CD4-positive, alpha-beta T cell treated with Interleukin-21 for 1 hour (primary cell): ENCODE results near the gene PAK1.
"Not testable (repeated sequence)": the region's sequence is repeated elsewhere in the genome, so short reads cannot be mapped to it uniquely, and the experiment has no call there.

ENCODE experiments used
- DNase-seq: peaks from one replicate; pipeline ENCODE4 v3.0.0-alpha.2; 2020

Gene PAK1

DNA sequence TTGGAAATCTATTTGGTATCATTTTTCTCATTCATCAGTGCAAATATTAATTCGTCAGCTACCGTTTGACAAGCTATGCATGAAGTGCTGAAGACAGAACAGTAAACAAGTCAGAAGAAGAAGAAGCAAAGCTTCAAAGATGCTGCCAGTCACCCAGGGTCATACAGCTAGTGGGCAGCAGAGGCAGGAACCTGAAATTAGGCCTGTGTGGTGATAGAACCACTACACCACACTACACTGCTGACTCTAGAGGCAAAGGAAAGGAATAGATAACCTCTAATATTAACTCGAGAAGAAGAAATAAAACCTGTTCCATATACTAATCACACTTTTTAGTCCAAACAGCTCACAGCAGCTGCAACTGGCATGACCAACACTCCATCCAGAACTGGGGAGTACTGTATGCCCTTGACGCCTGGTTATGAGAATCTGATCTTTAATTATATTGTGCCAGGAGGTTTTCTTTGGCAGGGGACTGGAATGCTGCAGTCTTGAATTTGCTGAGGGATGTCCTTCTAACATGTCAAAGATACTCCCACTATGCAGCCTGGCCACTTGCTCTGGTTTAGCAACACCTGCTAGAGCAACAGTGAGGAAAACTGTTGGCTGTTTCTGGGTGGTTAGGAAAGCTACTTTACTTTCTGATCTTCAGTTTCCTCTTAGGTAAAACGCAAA lies 73.0 kb downstream of the PAK1 start:
- no peak for DNase-seq

DNA sequence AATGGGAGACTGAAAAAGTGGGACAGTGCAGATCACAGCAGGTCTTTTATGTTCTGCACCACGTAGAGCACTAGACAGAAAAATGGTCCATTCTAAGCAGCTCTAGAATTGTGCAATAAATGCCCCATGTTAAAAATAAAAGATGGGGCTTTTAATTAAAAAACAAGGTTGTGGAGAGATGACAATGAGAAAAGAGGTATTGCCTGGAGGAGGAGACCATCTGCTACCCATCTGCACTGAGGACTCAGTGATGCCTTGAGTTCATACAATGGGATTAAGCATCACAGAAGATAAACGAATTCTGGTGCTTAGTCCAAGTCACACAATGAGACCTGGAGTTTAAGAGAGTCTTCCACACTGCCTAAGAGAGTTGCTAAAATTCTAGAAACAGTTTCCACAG lies 73.6 kb downstream of the PAK1 start:
- no peak for DNase-seq

DNA sequence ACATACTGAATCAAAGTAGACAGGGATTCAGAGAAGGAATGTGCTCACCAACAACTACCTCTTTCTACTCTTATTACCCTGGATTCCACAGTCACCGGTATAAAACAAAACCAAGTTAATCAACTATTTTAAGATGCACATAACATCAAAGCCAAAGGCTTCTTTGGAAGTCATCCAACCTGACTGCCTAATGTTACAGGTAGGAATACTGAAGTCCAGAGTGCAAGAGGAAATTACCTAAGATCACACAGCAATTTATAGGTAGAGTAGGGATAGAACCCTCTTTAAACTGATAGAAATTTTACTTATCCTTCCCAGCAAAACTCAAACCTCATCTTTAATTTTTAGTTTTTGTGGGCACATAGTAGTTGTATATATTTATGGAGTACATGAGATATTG lies 76.3 kb downstream of the PAK1 start:
- DNase-seq, result no peak

DNA sequence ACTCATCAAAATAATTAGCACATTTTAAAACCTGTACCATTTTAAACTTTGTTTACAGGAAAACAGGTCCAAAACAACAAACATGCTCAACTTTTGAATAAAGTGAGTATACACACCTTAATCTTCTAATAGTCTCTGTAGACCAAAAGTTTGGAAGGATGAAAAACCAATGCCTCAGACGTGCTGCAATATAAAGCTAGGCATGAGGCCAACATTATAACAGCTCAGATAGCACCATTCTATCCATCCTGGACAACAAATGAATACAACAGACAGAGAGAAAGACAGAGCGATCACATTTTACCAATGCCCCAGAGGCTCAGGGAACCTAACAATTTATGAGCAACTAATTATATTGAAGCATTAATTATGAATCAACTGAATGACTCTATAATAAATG lies 77.0 kb downstream of the PAK1 start:
- DNase-seq, result no peak

DNA sequence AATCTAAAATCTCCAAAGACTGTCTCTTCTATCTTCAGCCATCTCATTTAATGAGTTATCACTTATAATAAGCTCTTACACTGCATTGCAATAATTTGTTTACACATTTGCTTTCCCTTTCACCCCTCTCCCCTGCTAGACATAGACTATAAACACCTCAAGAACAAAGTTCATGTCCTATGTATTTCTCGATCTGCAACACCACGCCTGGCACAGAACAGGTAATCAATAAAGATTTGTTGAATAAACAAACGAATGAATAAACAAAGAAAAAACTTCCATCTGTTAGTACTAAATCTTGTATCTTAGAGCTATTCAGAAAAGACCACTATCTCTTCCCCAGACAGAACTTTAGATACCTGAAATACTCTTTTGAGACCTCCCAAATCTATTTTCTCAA lies 77.6 kb downstream of the PAK1 start:
- no peak for DNase-seq

- no peak for DNase-seq
These were observed 78.3 kb downstream of the PAK1 start for GRCh38 chr11:77395460-77396173.

- DNase-seq, result no peak
These were observed 81.1 kb downstream of the PAK1 start for GRCh38 chr11:77392842-77393241.

DNA sequence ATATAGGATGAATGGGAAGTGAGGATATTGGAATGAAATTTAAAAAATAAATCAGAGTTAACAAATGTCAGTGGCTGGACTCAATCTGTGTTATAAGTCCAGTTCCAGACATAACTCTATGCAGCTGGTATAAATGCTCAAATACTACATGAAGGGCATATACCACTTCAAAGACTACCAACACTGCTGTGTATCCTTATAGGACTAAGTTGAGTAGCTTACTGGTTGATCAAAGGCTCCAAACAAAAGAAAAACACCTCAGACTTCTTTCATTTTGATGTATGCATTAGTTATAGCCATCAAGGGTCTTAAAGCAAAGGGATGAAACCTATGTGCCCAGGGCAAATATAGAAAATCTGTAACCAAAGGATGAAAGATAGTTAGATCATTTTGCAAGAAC lies 86.2 kb downstream of the PAK1 start:
- no peak for DNase-seq

DNA sequence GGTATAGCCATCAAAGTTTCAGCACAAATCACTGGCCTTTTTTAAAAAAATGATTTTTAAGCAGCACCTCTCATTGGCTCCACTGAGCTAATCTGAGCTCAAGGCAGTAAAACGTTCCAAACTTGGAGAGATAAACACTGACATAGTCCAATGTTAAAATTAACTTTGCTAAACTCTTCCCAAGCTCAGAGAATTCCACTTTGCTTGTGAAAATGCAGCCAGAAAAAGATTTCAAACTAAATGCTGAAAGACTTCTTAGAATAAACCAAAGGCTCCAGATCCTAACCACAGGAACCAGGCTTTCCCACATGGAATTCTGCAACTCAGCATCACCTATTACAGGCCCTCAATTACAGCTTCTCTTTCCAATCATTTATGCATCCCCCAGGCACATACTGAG lies 87.7 kb downstream of the PAK1 start:
- no peak for DNase-seq

DNA sequence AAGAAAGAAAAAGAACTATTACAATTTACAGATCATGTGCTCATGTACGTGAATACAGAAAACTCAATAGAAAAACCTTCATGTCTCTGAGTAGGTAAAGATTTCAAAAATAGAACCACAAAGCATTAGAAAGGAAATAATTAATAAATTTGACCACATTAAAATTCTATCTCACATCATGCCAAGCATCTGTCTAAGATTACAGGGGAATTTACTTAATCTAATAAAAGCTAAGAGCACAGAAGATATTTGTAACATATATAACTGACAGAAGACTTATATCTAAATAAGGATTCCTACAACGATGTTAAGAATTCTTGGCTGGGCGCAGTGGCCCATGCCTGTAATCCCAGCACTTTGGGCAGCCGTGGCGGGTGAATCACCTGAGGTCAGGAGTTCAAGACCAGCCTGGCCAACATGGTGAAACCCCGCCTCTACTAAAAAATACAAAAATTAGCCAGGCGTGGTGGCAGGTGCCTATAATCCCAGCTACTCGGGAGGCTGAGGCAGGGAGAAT lies 88.6 kb downstream of the PAK1 start:
- not testable (repeated sequence) for DNase-seq

DNA sequence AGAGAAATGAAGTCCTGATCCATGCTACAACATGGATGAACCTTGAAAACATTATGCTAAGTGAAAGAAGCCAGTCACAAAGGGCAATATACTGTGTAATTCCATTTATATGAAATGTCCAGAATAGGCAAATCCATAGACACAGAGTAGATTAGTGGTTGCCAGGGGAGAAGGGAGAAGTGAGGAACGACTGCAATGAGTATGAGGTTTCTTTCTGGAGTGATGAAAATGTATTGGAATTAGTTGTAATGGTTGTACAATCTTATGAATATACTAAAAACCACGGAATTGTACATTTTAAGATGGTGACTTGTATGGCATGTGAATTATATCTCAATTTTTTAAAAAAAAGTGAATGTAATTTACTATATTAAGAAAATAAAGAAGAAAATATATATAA lies 89.3 kb downstream of the PAK1 start:
- no peak for DNase-seq

GRCh38 chr11:77383349-77383748 lies 90.5 kb downstream of the PAK1 start:
- DNase-seq, result not testable (repeated sequence)

DNA sequence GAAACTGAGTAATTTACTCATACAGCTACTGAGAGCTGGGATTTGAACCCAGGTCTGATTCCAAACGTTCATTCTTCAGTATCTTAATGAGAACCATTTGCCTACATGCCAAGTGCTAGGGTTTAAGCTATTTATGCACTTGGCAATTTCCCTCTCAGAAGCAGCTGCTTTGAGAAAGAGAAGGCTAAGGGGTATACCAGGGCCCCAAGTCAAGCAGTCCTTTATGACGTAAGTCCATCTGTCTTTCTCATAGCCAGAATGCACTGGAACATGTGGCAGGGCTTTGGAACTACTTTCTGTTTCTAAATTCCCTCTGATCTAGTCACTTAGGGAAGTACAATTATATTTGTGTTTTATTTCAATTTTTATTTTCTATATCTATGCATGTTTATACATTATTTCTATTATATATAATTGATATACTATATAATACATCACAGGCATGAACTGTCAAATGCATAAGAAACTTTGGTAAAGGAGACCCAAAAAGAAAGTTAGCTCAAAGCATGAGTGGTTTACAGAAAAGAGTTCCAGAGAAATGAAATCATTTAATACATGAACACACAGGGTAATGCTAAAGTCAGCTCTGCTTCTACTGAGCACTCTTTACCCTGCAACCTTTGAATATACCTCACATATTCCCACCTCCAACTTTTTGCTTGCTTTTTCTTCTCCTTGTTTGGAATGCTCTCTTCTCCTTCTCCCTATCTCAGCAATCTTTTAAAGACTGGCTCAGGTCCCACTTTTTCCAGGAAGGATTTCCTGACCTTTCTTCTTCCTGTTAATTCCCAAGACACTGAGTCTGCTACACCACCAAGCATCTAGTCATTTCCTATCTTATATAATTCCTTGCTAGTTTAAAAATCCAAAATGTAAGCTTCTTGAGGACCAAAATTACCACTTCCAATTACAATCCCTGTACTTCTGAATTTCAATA lies 91.9 kb downstream of the PAK1 start:
- no peak for DNase-seq

GRCh38 chr11:77379934-77380333 lies 94.0 kb downstream of the PAK1 start:
- DNase-seq, result no peak

GRCh38 chr11:77379253-77379652 lies 94.6 kb downstream of the PAK1 start:
- no peak for DNase-seq

DNA sequence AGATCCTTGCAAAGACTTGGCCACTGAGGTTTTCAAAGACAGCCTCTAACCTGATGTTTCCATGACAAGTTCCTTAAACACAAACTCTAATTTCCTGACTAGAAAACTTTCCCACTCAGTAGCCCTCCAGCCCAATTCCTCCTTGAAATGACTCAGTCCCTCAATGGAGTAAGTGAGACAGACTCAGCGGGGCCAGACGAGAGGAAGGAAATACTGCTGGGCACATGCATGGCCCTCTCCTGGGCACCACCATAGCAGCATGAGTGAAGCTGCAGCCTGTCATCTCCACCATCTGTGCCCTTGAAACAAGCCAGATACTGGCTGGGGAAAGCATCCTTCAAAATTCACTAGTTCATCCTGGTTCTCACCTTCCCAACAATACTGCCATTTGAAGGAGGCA lies 96.2 kb downstream of the PAK1 start:
- DNase-seq, result no peak

GRCh38 chr11:77375107-77375506 lies 98.8 kb downstream of the PAK1 start:
- no peak for DNase-seq

- DNase-seq, result no peak
These were observed 99.3 kb downstream of the PAK1 start for GRCh38 chr11:77374611-77375031.

DNA sequence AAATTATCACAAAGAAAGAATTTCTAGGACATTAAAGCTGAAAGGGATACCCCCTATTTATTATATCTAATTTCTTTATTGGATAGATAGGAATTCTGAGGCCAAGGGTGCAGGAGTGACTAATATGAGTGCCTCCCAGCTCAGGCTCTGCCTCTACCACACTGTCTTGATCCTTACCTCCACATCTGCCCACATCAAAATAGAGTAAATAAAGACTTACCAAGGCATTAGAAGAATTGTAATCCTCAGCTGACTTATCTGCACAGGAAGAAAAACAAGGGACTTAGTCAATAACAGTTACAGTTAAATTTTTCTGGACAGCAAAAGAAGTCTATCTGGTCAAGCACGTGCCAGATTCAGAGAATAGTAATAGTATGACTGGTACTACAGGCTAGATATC lies 99.8 kb downstream of the PAK1 start:
- no peak for DNase-seq

DNA sequence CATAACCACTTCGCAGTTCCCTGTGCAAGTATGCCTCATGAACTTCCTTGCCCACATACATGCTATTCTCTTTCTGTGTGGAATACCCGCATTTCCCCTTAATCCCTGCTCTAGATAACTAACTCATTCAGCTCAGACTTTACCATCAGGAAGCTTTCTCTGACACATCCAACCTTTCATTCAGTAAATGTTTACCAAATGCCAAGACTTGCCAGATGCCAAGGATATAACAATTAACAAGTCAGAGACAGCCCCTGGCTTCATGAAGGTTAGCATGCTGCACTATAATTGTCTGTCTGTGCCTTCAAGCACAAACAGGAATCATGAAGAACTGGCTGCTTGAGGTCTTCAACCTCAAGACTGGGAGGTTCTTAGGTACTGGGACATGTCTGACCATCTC lies 101.2 kb downstream of the PAK1 start:
- no peak for DNase-seq

DNA sequence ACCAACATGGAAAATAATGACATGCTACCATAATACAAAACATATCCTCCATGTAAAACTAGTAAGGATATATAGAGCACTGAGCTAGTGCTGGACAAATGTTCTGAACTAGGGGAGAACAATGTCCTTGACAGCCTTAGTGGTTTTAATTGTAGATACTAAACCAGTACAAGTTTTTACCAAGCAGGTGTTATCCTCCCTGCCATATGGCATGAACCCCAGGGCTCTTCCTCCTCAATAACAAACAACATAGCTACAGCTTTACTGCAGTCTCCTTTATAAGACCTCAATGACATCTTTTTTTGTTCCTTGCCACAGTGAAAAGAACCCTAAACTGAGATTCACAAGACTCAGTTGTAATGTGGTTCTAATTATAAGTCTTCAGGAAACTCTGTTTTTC lies 102.2 kb downstream of the PAK1 start:
- no peak for DNase-seq

GRCh38 chr11:77370217-77370616 lies 103.7 kb downstream of the PAK1 start:
- DNase-seq, result no peak

GRCh38 chr11:77361184-77361583 lies 112.7 kb downstream of the PAK1 start:
- no peak for DNase-seq

GRCh38 chr11:77359481-77359880 lies 114.4 kb downstream of the PAK1 start:
- DNase-seq, result no peak
